ENCODE results near the gene ZMPSTE24. TPM values are rescaled to one million over a fixed set of nuclear protein-coding genes. Genes with fewer than 3 reads are reported as not detected.

ZMPSTE24 gene
- total RNA-seq, 1 donor from 2014 or later, result 35.6 TPM

DNA sequence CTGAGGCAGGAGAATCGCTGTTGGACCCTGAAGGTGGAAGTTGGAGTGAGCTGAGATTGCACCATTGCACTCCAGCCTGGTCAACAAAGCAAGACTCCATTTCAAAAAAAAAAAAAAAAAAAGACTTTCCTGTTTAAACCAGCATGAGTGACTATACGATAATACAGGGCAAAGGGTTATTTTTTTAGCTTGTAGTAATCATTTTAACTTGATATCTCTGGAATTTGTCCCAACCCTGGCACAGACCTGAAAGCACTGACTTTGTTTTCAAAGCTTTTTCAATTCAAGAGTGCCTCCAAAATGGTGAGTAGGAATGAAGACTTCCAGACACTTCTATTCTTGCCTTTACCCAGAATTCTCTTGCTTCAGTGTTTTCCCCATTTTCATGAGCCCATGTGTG is 14.7 kb upstream of the ZMPSTE24 start:
- DNase-seq (ENCODE audit: low read depth, low spot score), result no peak
- Mint-ChIP-seq H3K36me3 (ENCODE audit: low read depth) (no peaks in the 10 kb centered on the region), H3K4me3 (no peak overlapping the region), H3K27ac (ENCODE audit: unreplicated experiment) (no peak overlapping the region), H3K27me3 (ENCODE audit: low read depth) (no peaks in the 10 kb centered on the region), H3K4me1 (no peaks in the 10 kb centered on the region), H3K9me3 (no peaks in the 10 kb centered on the region)
- TF ChIP-seq, protein P1, sequence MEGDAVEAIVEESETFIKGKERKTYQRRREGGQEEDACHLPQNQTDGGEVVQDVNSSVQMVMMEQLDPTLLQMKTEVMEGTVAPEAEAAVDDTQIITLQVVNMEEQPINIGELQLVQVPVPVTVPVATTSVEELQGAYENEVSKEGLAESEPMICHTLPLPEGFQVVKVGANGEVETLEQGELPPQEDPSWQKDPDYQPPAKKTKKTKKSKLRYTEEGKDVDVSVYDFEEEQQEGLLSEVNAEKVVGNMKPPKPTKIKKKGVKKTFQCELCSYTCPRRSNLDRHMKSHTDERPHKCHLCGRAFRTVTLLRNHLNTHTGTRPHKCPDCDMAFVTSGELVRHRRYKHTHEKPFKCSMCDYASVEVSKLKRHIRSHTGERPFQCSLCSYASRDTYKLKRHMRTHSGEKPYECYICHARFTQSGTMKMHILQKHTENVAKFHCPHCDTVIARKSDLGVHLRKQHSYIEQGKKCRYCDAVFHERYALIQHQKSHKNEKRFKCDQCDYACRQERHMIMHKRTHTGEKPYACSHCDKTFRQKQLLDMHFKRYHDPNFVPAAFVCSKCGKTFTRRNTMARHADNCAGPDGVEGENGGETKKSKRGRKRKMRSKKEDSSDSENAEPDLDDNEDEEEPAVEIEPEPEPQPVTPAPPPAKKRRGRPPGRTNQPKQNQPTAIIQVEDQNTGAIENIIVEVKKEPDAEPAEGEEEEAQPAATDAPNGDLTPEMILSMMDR (conservative IDR thresholded peaks at IDR 0.05), result no peak

DNA sequence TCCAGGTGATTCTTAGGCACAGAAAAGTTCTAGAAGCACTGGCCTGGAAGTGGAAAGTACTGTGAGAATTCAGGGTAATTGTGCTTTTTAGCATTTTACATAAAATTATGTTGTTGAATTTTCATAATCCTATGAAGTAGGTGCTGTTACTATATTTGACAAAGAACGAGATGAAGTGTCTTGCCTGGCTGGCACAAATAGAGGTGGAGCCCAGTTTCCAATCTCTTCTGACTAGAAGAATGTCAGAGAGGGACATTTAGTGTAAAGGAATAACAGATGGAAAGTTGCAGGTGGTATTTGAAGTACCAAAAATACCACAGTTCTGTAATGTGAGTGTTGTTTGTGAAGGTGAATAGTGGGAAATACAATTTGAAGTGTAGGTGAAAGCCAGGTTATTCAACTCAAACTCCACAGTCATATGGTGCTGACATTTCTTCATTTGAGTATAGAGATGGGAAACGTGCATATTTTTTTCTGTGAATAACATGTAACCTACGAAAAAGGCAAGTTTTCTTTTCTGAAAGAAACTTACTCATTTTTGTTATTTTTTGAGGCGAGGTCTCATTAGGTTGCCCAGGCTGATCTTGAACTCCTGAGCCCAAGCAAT is 13.8 kb upstream of the ZMPSTE24 start:
- Mint-ChIP-seq H3K4me3 (no peak overlapping the region), H3K27ac (ENCODE audit: unreplicated experiment) (no peak overlapping the region), H3K9me3 (no peaks in the 10 kb centered on the region), H3K4me1 (no peaks in the 10 kb centered on the region), H3K36me3 (ENCODE audit: low read depth) (no peaks in the 10 kb centered on the region), H3K27me3 (ENCODE audit: low read depth) (no peaks in the 10 kb centered on the region)
- DNase-seq (ENCODE audit: low read depth, low spot score), result no peak
- TF ChIP-seq, protein P1 (conservative IDR thresholded peaks at IDR 0.05), result no peak

DNA sequence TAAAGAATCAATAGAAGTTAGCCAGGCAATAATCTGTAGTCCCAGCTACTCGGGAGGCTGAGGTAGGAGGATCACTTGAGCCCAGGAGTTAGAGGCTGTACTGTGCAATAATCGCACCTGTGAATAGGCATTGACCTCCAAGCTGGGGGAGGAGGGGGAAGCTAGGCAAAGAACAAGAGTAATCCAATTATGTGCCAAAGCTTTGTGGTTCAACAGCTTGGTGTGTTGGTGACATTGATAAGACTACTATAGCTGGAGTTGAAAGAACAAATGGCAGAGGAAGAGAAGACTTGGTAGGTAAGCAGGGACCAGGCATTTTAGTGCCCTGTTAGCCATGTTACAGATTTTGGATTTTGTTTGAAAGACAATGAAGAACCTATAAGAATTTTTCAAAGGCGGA is 12.3 kb upstream of the ZMPSTE24 start:
- Mint-ChIP-seq H3K9me3 (no peaks in the 10 kb centered on the region), H3K4me3 (peak overlapping the region; percentile 47), H3K36me3 (ENCODE audit: low read depth) (no peaks in the 10 kb centered on the region), H3K27me3 (ENCODE audit: low read depth) (no peaks in the 10 kb centered on the region), H3K27ac (ENCODE audit: unreplicated experiment) (no peak overlapping the region), H3K4me1 (no peaks in the 10 kb centered on the region)
- TF ChIP-seq, protein P1 (conservative IDR thresholded peaks at IDR 0.05), result no peak
- DNase-seq (ENCODE audit: low read depth, low spot score), result no peak

DNA sequence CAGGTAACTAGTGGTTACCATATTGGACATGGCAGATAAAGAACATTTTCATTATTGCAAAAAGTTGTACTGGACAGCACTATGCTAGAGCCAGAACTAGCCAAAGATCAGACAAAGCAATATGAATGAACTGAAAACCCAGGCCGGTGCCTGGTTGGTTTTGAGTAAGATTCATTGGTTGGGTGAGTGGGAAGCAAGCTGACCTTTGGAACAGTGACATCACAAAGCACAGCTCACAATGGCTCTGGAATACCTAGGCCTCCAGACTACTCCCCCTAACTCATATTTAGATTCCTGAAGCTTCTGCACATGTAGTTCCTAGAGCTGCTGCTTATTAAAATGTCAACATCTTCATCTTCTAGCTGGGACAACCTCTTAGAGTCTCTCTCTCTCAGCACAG is 10.4 kb upstream of the ZMPSTE24 start, which contains the start of gene TMCO2:
Gene TMCO2 (plus strand): TSS at position 283 of the 400 bp plus-strand sequence. CDS start 57 bp downstream, at position 340.
- no peak within 1 kb of the TSS for H3K27ac Mint-ChIP-seq (ENCODE audit: unreplicated experiment)
- no peak for DNase-seq (ENCODE audit: low read depth, low spot score)
- H3K27me3 Mint-ChIP-seq (ENCODE audit: low read depth), result no peaks in the 10 kb centered on the region
- H3K36me3 Mint-ChIP-seq (ENCODE audit: low read depth), result no peaks in the 10 kb centered on the region
- TF ChIP-seq, protein P1 (conservative IDR thresholded peaks at IDR 0.05), result no peak
- H3K9me3 Mint-ChIP-seq, result no peaks in the 10 kb centered on the region
- H3K4me1 Mint-ChIP-seq, result no peaks in the 10 kb centered on the region
- no peak within 1 kb of the TSS for H3K4me3 Mint-ChIP-seq

DNA sequence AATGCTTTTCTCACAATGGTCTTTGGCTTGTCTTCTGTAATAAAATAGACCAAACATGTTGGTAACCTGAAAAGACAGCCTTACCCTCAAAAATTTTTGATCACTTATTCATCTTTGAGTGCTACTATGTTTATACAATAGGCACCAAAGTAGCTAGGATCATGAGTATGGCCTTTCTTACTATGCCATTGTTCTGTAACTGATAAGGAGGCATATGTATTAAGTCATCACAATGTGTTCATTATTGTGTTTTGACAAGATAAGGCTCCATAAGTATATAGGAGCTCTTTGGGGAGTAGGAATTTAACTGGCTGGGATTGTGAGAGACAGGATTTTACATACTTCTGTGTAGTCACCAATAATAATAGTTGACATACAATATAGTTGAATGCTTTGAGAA is 9.6 kb upstream of the ZMPSTE24 start:
- H3K4me3 Mint-ChIP-seq, result no peak overlapping the region
- H3K36me3 Mint-ChIP-seq (ENCODE audit: low read depth), result no peaks in the 10 kb centered on the region
- H3K27ac Mint-ChIP-seq (ENCODE audit: unreplicated experiment), result no peak overlapping the region
- no peaks in the 10 kb centered on the region for H3K27me3 Mint-ChIP-seq (ENCODE audit: low read depth)
- H3K4me1 Mint-ChIP-seq, result no peaks in the 10 kb centered on the region
- TF ChIP-seq, protein P1 (conservative IDR thresholded peaks at IDR 0.05), result no peak
- H3K9me3 Mint-ChIP-seq, result no peaks in the 10 kb centered on the region
- DNase-seq (ENCODE audit: low read depth, low spot score), result no peak

All from neural crest cell (in vitro differentiated cells).